Measurements from ENCODE around the gene DNAJB12. TPM values are rescaled to one million over a fixed set of nuclear protein-coding genes. Genes with fewer than 3 reads are reported as not detected.

The DNAJB12 gene
- total RNA-seq, 6 experiments from 2014 or later = 36.3 to 42.5 (median 39.0) TPM

GRCh38 chr10:72364239-72364777, 9.6 kb upstream of the DNAJB12 start:
- peak overlapping the region; percentile 81 for H3K4me3 Mint-ChIP-seq
- no peaks in the 10 kb centered on the region for H3K9me3 Mint-ChIP-seq
- H3K4me1 Mint-ChIP-seq (ENCODE audit: low read depth) = peaks cover 30% of the 10 kb centered on the region
- no peaks in the 10 kb centered on the region for H3K36me3 Mint-ChIP-seq (ENCODE audit: low read depth)
- TF ChIP-seq, protein P1, sequence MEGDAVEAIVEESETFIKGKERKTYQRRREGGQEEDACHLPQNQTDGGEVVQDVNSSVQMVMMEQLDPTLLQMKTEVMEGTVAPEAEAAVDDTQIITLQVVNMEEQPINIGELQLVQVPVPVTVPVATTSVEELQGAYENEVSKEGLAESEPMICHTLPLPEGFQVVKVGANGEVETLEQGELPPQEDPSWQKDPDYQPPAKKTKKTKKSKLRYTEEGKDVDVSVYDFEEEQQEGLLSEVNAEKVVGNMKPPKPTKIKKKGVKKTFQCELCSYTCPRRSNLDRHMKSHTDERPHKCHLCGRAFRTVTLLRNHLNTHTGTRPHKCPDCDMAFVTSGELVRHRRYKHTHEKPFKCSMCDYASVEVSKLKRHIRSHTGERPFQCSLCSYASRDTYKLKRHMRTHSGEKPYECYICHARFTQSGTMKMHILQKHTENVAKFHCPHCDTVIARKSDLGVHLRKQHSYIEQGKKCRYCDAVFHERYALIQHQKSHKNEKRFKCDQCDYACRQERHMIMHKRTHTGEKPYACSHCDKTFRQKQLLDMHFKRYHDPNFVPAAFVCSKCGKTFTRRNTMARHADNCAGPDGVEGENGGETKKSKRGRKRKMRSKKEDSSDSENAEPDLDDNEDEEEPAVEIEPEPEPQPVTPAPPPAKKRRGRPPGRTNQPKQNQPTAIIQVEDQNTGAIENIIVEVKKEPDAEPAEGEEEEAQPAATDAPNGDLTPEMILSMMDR (IDR thresholded peaks at IDR 0.05) = peak; percentile 96
- peak; percentile 92 for DNase-seq
- peaks cover 6% of the 10 kb centered on the region for H3K27me3 Mint-ChIP-seq (ENCODE audit: insufficient read depth)
- H3K27ac Mint-ChIP-seq = peak overlapping the region; percentile 98

- Mint-ChIP-seq H3K9me3 (no peaks in the 10 kb centered on the region), H3K4me1 (ENCODE audit: low read depth) (peaks cover 27% of the 10 kb centered on the region), H3K36me3 (ENCODE audit: low read depth) (peaks cover 18% of the 10 kb centered on the region), H3K27ac (no peak overlapping the region), H3K27me3 (ENCODE audit: insufficient read depth) (peaks cover 3% of the 10 kb centered on the region; the same call in 1 of the 2 replicates), H3K4me3 (no peak overlapping the region)
- DNase-seq = no peak
- TF ChIP-seq, protein P1 (IDR thresholded peaks at IDR 0.05) = no peak
Observed at GRCh38 chr10:72356987-72357386, 2.3 kb upstream of the DNAJB12 start.

DNA sequence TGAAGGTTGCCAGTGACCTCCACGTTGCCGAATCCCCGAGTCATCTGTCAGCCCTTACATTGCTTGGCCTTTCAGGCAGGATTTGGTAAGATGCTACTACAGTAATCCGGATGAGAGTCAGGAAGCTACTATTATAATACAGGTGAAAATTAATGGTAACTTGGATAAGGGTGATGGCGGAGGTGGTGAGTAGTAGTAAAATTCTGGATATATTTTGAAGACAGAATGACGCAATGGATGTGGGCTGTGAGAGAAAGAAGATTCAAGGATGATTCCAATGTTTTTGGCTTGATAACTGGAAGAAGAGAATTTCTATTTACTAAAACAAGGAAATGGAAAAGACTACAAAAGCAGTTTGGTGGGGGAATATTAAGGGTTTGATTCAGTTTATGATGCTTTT, 1.4 kb upstream of the DNAJB12 start:
- H3K4me1 Mint-ChIP-seq (ENCODE audit: low read depth) = peaks cover 36% of the 10 kb centered on the region
- H3K4me3 Mint-ChIP-seq = no peak overlapping the region; the same call in 1 of the 2 replicates
- H3K27ac Mint-ChIP-seq = no peak overlapping the region
- peaks cover 22% of the 10 kb centered on the region for H3K36me3 Mint-ChIP-seq (ENCODE audit: low read depth)
- no peak for DNase-seq
- TF ChIP-seq, protein P1 (IDR thresholded peaks at IDR 0.05) = no peak
- H3K9me3 Mint-ChIP-seq = no peaks in the 10 kb centered on the region
- no peaks in the 10 kb centered on the region; the same call in none of the 2 replicates for H3K27me3 Mint-ChIP-seq (ENCODE audit: insufficient read depth)

DNA sequence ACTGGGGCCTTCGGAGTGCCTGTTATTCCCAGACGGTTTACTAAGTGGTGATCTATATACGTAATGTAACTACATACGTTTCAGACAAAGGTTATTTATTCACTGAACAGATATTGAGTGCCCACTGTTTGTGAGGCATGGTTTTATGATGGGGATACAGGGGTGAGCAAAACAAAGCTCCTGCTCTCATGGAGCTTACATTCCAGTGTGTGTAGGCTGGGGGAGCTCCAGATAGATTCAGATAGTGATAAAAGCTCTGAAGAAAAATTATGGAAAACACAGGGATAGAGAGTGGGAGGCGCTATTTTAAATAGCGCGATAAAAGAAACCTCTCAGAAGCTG, 466 bp upstream of the DNAJB12 start:
- DNase-seq = no peak
- peaks cover 36% of the 10 kb centered on the region for H3K4me1 Mint-ChIP-seq (ENCODE audit: low read depth)
- no peaks in the 10 kb centered on the region; the same call in none of the 2 replicates for H3K27me3 Mint-ChIP-seq (ENCODE audit: insufficient read depth)
- H3K36me3 Mint-ChIP-seq (ENCODE audit: low read depth) = peaks cover 22% of the 10 kb centered on the region
- H3K4me3 Mint-ChIP-seq = peak overlapping the region; percentile 98
- peak overlapping the region; percentile 98 for H3K27ac Mint-ChIP-seq
- TF ChIP-seq, protein P1 (IDR thresholded peaks at IDR 0.05) = no peak
- no peaks in the 10 kb centered on the region for H3K9me3 Mint-ChIP-seq

DNA sequence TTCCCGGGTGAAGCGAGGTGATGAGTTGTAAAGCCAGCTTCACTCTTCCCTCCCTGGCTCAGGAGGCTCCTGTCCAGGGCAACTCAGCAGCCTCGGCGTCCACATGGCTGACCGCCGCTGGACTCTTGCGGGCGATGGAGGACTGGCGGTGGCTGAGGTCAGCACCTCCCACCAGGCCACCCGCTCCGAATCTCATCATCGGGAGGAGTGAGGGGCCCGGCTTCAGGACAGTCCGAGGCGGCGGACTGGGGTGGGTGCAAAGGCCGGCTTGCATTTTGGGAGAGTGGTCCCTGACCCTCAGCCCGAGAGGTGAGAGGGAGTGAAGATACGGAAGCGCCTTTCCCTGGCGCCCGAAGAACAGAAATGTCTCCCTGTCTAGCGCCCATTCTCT, 759 bp downstream of the DNAJB12 start:
- H3K27ac Mint-ChIP-seq = peak overlapping the region; percentile 98
- no peaks in the 10 kb centered on the region; the same call in none of the 2 replicates for H3K27me3 Mint-ChIP-seq (ENCODE audit: insufficient read depth)
- H3K4me3 Mint-ChIP-seq = peak overlapping the region; percentile 98
- TF ChIP-seq, protein P1 (IDR thresholded peaks at IDR 0.05) = no peak
- peak; percentile 21 for DNase-seq
- H3K4me1 Mint-ChIP-seq (ENCODE audit: low read depth) = peaks cover 36% of the 10 kb centered on the region
- H3K9me3 Mint-ChIP-seq = no peaks in the 10 kb centered on the region
- peaks cover 22% of the 10 kb centered on the region for H3K36me3 Mint-ChIP-seq (ENCODE audit: low read depth)

Data from HFFc6 (cell line).